Measurements from ENCODE around the gene LITAFD.

- TF ChIP-seq POLR2A (IDR thresholded peaks at IDR 0.05; ENCODE audit: low read length) (no peak), GATA1 (IDR thresholded peaks at IDR 0.05; ENCODE audit: low read depth, low read length) (no peak)
Measured at GRCh38 chr16:8910811-8911210, 28.7 kb downstream of the LITAFD start.
